ENCODE results near the gene RILPL1. TPM values are rescaled to one million over a fixed set of nuclear protein-coding genes. Genes with fewer than 3 reads are reported as not detected.

Gene RILPL1
- total RNA-seq, 4 donors from 2014 or later: 7.3 to 24.7 (median 12.0) TPM

DNA sequence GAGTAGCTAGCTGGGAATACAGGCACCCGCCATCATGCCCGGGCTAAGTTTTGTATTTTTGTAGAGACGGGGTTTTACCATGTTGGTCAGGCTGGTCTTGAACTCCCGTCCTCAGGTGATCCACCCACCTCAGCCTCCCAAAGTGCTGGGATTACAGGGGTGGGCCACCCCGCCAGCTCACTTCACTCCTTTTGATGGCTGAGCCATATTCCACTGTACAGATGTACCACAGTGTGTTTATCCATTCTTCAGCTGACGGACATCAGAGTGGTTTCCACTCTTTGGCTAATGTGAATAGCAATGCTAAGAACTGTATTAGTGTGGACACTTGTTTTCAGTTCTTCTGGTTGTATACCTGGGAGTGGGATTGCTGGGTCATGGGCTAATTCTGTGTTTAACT, 46.1 kb downstream of the RILPL1 start:
- TF ChIP-seq, protein P1, sequence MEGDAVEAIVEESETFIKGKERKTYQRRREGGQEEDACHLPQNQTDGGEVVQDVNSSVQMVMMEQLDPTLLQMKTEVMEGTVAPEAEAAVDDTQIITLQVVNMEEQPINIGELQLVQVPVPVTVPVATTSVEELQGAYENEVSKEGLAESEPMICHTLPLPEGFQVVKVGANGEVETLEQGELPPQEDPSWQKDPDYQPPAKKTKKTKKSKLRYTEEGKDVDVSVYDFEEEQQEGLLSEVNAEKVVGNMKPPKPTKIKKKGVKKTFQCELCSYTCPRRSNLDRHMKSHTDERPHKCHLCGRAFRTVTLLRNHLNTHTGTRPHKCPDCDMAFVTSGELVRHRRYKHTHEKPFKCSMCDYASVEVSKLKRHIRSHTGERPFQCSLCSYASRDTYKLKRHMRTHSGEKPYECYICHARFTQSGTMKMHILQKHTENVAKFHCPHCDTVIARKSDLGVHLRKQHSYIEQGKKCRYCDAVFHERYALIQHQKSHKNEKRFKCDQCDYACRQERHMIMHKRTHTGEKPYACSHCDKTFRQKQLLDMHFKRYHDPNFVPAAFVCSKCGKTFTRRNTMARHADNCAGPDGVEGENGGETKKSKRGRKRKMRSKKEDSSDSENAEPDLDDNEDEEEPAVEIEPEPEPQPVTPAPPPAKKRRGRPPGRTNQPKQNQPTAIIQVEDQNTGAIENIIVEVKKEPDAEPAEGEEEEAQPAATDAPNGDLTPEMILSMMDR (IDR thresholded peaks at IDR 0.05; ENCODE audit: low read depth): no peak

- TF ChIP-seq, protein P1 (IDR thresholded peaks at IDR 0.05; ENCODE audit: low read depth): no peak
These were observed 47.8 kb downstream of the RILPL1 start for GRCh38 chr12:123485756-123486155.

- TF ChIP-seq, protein P1 (IDR thresholded peaks at IDR 0.05; ENCODE audit: low read depth): no peak
These were observed 49.8 kb downstream of the RILPL1 start for GRCh38 chr12:123483602-123484248.

DNA sequence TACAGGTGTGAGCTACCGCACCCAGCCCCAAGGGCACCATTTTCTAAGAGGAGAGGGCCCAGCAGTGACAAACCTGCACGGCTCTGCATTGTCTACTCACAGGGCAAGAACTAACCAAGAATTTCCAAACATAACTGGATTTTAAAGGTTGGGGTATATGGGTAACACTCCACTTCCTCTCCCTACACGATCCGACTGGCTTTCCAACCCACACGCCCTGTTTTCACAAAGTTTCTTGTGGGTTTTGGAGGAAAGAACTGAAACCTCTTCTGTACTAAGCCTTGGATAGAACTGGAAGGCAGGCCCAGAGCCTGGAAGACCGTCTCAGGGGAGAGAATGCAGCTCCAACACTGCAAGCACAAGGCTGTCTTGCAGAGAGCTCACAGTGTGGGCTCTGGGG, 50.6 kb downstream of the RILPL1 start:
- TF ChIP-seq, protein P1 (IDR thresholded peaks at IDR 0.05; ENCODE audit: low read depth): no peak

DNA sequence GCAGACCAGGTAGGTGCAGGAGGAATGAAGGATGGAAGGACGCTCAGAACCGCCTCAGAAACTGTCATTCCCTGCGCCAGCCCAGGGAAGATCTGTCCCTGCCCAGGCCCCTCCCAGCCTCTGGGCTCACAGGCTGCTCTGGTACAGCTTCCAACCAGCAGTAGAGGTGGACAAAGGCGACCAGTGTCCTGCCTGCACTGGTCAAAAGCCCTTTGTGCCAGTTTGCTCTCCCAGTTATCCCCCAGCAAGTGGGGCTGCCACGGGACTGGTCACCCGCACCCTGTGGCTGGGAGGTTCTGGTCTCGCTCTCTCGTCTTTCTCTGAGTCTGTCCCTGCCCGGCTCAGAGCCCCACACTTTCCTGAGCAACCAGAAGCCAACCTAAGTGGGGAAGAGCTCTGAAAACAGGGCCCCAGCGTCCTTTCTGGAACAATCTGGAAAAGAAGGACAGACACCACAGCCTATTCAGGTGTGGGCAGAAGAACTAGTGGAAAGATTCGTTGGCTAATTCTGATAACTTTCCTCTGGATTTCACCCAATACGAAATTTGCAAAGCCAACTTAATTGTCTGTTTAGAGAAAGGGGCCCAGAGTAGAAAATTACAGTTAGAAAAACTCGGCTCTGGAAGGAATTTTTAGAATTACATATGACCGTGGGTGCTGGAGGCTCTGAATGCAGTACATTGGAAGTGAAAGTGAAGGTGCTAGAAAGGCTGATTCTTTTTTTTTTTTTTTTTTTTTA, 53.9 kb downstream of the RILPL1 start:
- TF ChIP-seq, protein P1 (IDR thresholded peaks at IDR 0.05; ENCODE audit: low read depth): no peak

DNA sequence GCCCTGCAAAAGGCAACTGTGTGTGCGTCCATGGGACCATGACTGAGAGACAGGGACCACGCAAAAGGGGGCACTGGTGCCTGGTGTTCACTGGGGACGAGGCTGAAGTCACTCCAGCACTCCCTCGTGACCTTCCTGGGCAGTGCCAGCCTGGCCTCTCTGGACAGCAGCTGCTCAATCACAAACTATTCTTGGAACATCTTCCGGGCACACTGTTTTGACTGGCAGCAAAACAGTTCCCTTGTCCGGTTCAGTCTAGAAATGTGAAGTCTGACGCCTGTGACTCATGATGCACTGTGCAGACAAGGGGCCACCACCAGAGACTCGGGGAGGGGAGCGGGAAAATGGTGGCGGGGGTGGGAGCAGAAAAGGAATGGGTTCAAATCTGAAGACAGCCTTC, 54.8 kb downstream of the RILPL1 start:
- TF ChIP-seq, protein P1 (IDR thresholded peaks at IDR 0.05; ENCODE audit: low read depth): no peak

DNA sequence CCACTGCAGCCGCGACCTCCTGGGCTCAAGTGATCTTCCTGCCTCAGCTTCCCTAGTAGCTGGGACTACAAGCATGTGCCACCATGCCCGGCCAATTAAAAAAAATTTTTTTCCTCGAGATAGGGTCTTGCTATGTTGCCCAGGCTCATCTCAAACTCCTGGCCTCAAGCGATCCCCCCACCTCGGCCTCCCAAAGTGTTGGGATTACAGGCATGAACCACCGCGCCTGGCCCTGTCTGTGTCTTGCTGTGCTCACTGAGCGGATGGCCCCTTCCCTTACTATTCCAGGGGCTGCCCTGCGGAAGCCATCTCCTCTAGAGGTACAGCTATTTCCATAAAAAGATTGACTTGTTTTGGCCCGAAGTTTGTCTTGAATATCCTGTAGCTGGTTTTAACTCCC, 55.5 kb downstream of the RILPL1 start:
- TF ChIP-seq, protein P1 (IDR thresholded peaks at IDR 0.05; ENCODE audit: low read depth): no peak

All from subcutaneous adipose tissue (tissue), 4 donors.